ENCODE results near the gene EXTL2. TPM values are rescaled to one million over a fixed set of nuclear protein-coding genes. Genes with fewer than 3 reads are reported as not detected.
"Not testable (repeated sequence)": the region's sequence is repeated elsewhere in the genome, so short reads cannot be mapped to it uniquely, and the experiment has no call there.

Gene EXTL2
- total and polyA plus RNA-seq, 9 donors = 13.1 to 28.4 (median 16.0) TPM

DNA sequence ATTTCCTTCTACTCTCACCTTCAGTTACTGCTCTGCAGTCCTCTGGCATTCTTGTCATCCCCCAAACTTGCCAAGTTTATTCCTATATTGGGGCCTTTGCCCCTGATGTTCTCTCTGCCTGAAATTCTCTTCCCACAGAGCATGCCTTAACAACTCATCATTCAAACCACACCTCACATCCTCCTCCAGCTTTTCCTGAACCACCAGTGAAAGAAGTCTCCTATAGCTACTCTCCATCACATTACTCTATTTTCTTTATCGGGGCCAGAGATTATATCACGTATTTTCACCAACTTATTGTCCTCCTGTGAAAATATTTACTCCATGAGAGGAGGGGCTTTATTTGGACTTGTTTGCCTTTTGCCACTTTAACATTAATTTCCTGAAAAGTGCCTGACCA, 32.1 kb downstream of the EXTL2 start:
- intact Hi-C loops (cut with DNase I) = loop anchor here in 2 of 4 donors (10.0 kb wide), 1 partner anchor 258 kb away; no protein-coding TSS in a partner anchor
- WGBS, 3 donors = 83 to 93% (median 86%) methylated on average over 2 of the region's 2 CpGs
- Histone ChIP-seq H3K27me3 (no peaks in the 10 kb centered on the region), H3K36me3 (no peaks in the 10 kb centered on the region), H3K9me3 (no peaks in the 10 kb centered on the region), H3K4me3 (no peak overlapping the region), H3K27ac (no peak overlapping the region), H3K4me1 (ENCODE audit: insufficient read depth) (no peaks in the 10 kb centered on the region)
- TF ChIP-seq POLR2A (IDR thresholded peaks at IDR 0.05) (no peak), EP300 (IDR thresholded peaks at IDR 0.05) (no peak)
- TF ChIP-seq, protein P1, sequence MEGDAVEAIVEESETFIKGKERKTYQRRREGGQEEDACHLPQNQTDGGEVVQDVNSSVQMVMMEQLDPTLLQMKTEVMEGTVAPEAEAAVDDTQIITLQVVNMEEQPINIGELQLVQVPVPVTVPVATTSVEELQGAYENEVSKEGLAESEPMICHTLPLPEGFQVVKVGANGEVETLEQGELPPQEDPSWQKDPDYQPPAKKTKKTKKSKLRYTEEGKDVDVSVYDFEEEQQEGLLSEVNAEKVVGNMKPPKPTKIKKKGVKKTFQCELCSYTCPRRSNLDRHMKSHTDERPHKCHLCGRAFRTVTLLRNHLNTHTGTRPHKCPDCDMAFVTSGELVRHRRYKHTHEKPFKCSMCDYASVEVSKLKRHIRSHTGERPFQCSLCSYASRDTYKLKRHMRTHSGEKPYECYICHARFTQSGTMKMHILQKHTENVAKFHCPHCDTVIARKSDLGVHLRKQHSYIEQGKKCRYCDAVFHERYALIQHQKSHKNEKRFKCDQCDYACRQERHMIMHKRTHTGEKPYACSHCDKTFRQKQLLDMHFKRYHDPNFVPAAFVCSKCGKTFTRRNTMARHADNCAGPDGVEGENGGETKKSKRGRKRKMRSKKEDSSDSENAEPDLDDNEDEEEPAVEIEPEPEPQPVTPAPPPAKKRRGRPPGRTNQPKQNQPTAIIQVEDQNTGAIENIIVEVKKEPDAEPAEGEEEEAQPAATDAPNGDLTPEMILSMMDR (IDR thresholded peaks at IDR 0.05) = no peak
- DNase-seq = no peak

DNA sequence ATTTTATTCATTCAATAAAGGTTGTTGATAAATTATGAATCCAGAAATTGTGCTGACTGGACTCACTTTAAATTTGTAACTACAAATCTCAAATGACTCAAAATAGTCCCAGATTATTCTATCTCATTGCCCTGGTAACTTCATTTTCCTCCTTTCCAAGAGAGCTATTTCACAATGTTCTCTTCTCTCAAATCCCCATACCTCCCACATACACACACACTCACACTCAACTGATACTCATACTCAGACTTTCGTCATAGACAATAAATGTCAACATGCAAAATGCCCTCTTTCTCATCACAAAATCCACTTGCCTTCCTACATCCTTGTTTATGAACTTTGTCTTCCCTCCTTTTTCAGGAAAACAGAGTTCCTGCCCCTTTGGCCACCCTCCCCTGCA, 33.3 kb downstream of the EXTL2 start:
- TF ChIP-seq, protein P1 (IDR thresholded peaks at IDR 0.05) = no peak
- TF ChIP-seq POLR2A (IDR thresholded peaks at IDR 0.05) (no peak), EP300 (IDR thresholded peaks at IDR 0.05) (no peak)

DNA sequence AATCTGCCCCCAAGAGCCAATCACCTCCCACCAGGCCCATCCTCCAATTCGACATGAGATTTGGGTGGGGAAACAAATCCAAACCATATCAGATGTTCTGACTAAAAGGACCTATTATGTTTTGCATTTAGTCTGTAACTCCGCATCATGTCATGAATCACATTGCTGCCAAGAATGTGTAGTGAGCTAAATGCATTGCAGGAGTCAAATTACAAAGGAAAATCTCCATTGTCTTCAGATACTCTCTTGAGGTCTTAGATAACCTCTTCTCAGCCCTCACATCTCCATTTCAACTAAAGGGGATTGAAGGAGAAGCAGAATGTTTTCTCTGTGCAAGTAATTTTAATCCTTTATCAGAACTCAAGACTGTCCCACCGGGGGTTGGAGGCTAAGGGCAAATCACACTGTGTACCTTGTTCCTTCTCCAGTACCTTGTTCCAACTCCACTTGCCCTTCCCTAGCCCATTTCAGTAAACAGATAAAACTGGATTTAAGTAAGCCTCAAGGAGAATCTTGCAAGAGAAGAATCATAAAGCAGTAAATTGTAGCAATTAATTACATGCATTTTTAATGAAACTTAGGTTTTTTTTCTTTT, 34.1 kb downstream of the EXTL2 start:
- Histone ChIP-seq H3K4me1 (ENCODE audit: insufficient read depth) (no peaks in the 10 kb centered on the region), H3K27ac (no peak overlapping the region), H3K27me3 (no peaks in the 10 kb centered on the region), H3K9me3 (no peaks in the 10 kb centered on the region), H3K36me3 (no peaks in the 10 kb centered on the region), H3K4me3 (no peak overlapping the region)
- intact Hi-C loops (cut with DNase I) = loop anchor here in 2 of 4 donors (10.0 kb wide), 1 partner anchor 256 kb away; no protein-coding TSS in a partner anchor
- DNase-seq = no peak
- no peak for TF ChIP-seq POLR2A (IDR thresholded peaks at IDR 0.05)
- TF ChIP-seq EP300 (IDR thresholded peaks at IDR 0.05) = no peak
- TF ChIP-seq, protein P1 (IDR thresholded peaks at IDR 0.05) = no peak
- 51 to 66% (median 64%) methylated on average over 3 of the region's 3 CpGs for WGBS, 3 donors

More for the DNA sequence above, 33.3 kb downstream of the EXTL2 start:
- Histone ChIP-seq H3K4me3 (no peak overlapping the region), H3K36me3 (no peaks in the 10 kb centered on the region), H3K4me1 (ENCODE audit: insufficient read depth) (no peaks in the 10 kb centered on the region), H3K27ac (no peak overlapping the region), H3K9me3 (no peaks in the 10 kb centered on the region), H3K27me3 (no peaks in the 10 kb centered on the region)
- 51 to 75% (median 57%) methylated on average over 1 of the region's 1 CpG for WGBS, 3 donors
- no peak for DNase-seq
- intact Hi-C loops (cut with DNase I) = loop anchor here in 2 of 4 donors (10.0 kb wide), 1 partner anchor 257 kb away; no protein-coding TSS in a partner anchor

- H3K9me3 ChIP-seq; H3K36me3 ChIP-seq; intact Hi-C loops (cut with DNase I); H3K27ac ChIP-seq; H3K27me3 ChIP-seq; H3K4me1 ChIP-seq (ENCODE audit: insufficient read depth); H3K4me3 ChIP-seq; DNase-seq: not testable (repeated sequence)
Measured at GRCh38 chr1:100855116-100855515, 39.5 kb downstream of the EXTL2 start.

DNA sequence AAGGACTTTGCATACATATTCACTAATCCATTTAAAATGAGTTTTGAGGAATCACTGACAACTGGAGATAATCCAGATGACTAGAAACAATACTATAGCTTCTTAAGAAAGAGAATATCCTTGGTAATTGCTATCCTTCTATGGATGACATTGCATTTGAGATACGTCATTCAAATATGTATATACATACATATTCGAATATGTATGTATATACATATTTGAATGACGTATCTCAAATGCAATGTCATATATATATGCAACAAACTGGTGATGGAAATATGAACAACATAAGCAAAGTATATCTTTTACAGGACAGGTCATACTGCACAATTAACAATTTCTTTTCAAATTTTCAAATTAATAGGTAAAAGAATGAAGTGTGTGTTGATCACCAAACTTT, 41.7 kb downstream of the EXTL2 start:
- Histone ChIP-seq H3K27ac (no peak overlapping the region), H3K27me3 (no peaks in the 10 kb centered on the region), H3K4me1 (ENCODE audit: insufficient read depth) (no peaks in the 10 kb centered on the region), H3K4me3 (no peak overlapping the region), H3K36me3 (no peaks in the 10 kb centered on the region), H3K9me3 (no peaks in the 10 kb centered on the region)
- WGBS, 3 donors = 92 to 98% (median 95%) methylated on average over 3 of the region's 3 CpGs
- DNase-seq = no peak
- TF ChIP-seq POLR2A (IDR thresholded peaks at IDR 0.05) (no peak), EP300 (IDR thresholded peaks at IDR 0.05) (no peak)
- TF ChIP-seq, protein P1 (IDR thresholded peaks at IDR 0.05) = no peak
- intact Hi-C loops (cut with DNase I) = no loop called here
